ENCODE measurements around the gene MTMR3.
"Not testable (repeated sequence)": the region's sequence is repeated elsewhere in the genome, so short reads cannot be mapped to it uniquely, and the experiment has no call there.

MTMR3 gene

GRCh38 chr22:29967461-29967860 lies 84.5 kb downstream of the MTMR3 start:
- no peak for DNase-seq (ENCODE audit: low spot score)

GRCh38 chr22:29971607-29972006 lies 88.6 kb downstream of the MTMR3 start:
- no peak for DNase-seq (ENCODE audit: low spot score)

- DNase-seq (ENCODE audit: low spot score): peak; percentile 16
Observed at GRCh38 chr22:29972121-29972520, 89.1 kb downstream of the MTMR3 start.

- DNase-seq (ENCODE audit: low spot score): no peak
Observed at GRCh38 chr22:29973269-29973668, 90.3 kb downstream of the MTMR3 start.

- not testable (repeated sequence) for DNase-seq (ENCODE audit: low spot score)
Observed at GRCh38 chr22:29973680-29974079, 90.7 kb downstream of the MTMR3 start.

- DNase-seq (ENCODE audit: low spot score): no peak
Observed at GRCh38 chr22:29975494-29975893, 92.5 kb downstream of the MTMR3 start.

- DNase-seq (ENCODE audit: low spot score): no peak
Observed at GRCh38 chr22:29977107-29977506, 94.1 kb downstream of the MTMR3 start.

- no peak for DNase-seq (ENCODE audit: low spot score)
Observed at GRCh38 chr22:29979777-29980321, 96.9 kb downstream of the MTMR3 start.

GRCh38 chr22:29983296-29983917 lies 100.4 kb downstream of the MTMR3 start:
- no peak for DNase-seq (ENCODE audit: low spot score)

GRCh38 chr22:29985912-29986311 lies 102.9 kb downstream of the MTMR3 start:
- DNase-seq (ENCODE audit: low spot score): no peak

- no peak for DNase-seq (ENCODE audit: low spot score)
Observed at GRCh38 chr22:29987137-29987536, 104.2 kb downstream of the MTMR3 start.

GRCh38 chr22:29988719-29989118 lies 105.7 kb downstream of the MTMR3 start:
- DNase-seq (ENCODE audit: low spot score): no peak

GRCh38 chr22:29989446-29989845 lies 106.5 kb downstream of the MTMR3 start:
- no peak for DNase-seq (ENCODE audit: low spot score)

GRCh38 chr22:29992341-29993275 lies 109.6 kb downstream of the MTMR3 start:
- DNase-seq (ENCODE audit: low spot score): no peak

- peak; percentile 30 for DNase-seq (ENCODE audit: low spot score)
Observed at GRCh38 chr22:29994027-29994715, 111.2 kb downstream of the MTMR3 start.

- no peak for DNase-seq (ENCODE audit: low spot score)
Observed at GRCh38 chr22:29994943-29995342, 112.0 kb downstream of the MTMR3 start.

GRCh38 chr22:29997107-29997506 lies 114.1 kb downstream of the MTMR3 start:
- DNase-seq (ENCODE audit: low spot score): no peak

- no peak for DNase-seq (ENCODE audit: low spot score)
Observed at GRCh38 chr22:29997516-29997915, 114.5 kb downstream of the MTMR3 start.

GRCh38 chr22:29998627-29999384 lies 115.8 kb downstream of the MTMR3 start:
- no peak for DNase-seq (ENCODE audit: low spot score)

- DNase-seq (ENCODE audit: low spot score): peak; percentile 45
Observed at GRCh38 chr22:30000566-30000965, 117.6 kb downstream of the MTMR3 start.

GRCh38 chr22:30001459-30001858 lies 118.5 kb downstream of the MTMR3 start:
- DNase-seq (ENCODE audit: low spot score): no peak
